Esophagus squamous epithelium (tissue), 5 donors: ENCODE measurements around the gene ABR. TPM values are rescaled to one million over a fixed set of nuclear protein-coding genes. Genes with fewer than 3 reads are reported as not detected.

Source experiments
- DNase-seq: peaks from one replicate; lab custom pipeline; 2025; lab: John Stamatoyannopoulos, UW
- H3K27ac ChIP-seq, 4 donors: fragments of 200-600 bp; sonication (generic); one replicate each; pipeline ENCODE4 v1.5.1; 2016 to 2019; ENCODE audit warnings: mild to moderate bottlenecking in 1 of 4
- H3K27me3 ChIP-seq, 4 donors: fragments of 200-600 bp; sonication (generic); 1 replicate in 3 of 4; 2 replicates in 1 of 4; pipeline versions ENCODE4 v1.5.1 to v1.6.0; 2017 to 2021; ENCODE audit warnings: antibody characterized with exemption in 1 of 4
- H3K36me3 ChIP-seq, 3 donors: fragments of 200-600 bp; sonication (generic); one replicate each; pipeline ENCODE4 v1.5.1; 2016 to 2019
- H3K4me1 ChIP-seq, 3 donors: fragments of 200-600 bp; sonication (generic); one replicate each; pipeline ENCODE4 v1.5.1; 2017 to 2019
- H3K4me3 ChIP-seq, 4 donors: fragments of 200-600 bp; sonication (generic); 1 replicate in 3 of 4; 2 replicates in 1 of 4; pipeline ENCODE4 v1.5.1; 2016 to 2019; ENCODE audit warnings: mild to moderate bottlenecking in 2 of 4, moderate library complexity in 1 of 4
- H3K9me3 ChIP-seq, 3 donors: fragments of 200-600 bp; sonication (generic); one replicate each; pipeline ENCODE4 v1.5.1; 2016 to 2019
- POLR2A ChIP-seq, 4 donors: fragments of 450-650 bp; IDR thresholded peaks; one replicate each; pipeline ENCODE4 v1.6.1; 2017; ENCODE audit warnings: antibody characterized with exemption in 4 of 4, mild to moderate bottlenecking in 4 of 4, moderate library complexity in 3 of 4
- WGBS, 2 donors: methylation state at CpG; one replicate each; pipeline ENCODE4 v1.1.5; 2018; 5-methylcytosine and 5-hydroxymethylcytosine counted together
- intact Hi-C: fragments of 100-400 bp; cut with DNase I; formaldehyde crosslinking; loops from one replicate; pipeline ENCODE4 v1.15.0; 2022
- total RNA-seq, 4 donors: library from RNA; depleted of rRNA; stranded (reverse); fragments of >200 nt; gene quantifications; one replicate each; pipeline ENCODE4 v1.1.0, GENCODE V29; 2016
- TF ChIP-seq, protein P1 (sequence below), 6 experiments: fragments of 450-650 bp in 4 of 6; fragments of 200-600 bp in 2 of 6; sonication (generic) in 2 of 6; IDR thresholded peaks; one replicate each; pipeline ENCODE4 v1.5.1; 2016 to 2019; ENCODE audit warnings: antibody characterized with exemption in 6 of 6, mild to moderate bottlenecking in 4 of 6, moderate library complexity in 4 of 6
- donor health status: DM: yes; HTN: yes; CAD: no.

Gene ABR
- total RNA-seq, 4 donors from 2014 or later, result 62.1 to 248 (median 75.5) TPM

DNA sequence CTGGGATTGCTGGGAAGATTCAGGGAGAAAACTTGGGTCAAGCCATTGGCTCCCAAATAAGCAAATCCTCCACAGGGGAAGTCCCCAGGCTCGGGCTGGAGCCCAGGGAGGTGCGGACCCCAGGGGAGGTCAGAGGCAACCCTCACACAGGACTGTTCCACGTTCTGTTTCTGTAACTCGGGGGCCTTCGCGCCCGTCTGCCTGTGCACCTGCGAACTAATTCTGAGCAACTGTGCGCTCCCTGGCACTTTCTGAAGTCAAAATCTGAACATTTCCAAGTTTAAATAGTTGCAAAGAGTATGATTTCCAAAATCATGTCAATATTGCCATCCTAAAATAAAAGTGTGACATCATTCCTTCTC is 166.1 kb downstream of the ABR start:
- no peak for TF ChIP-seq POLR2A (IDR thresholded peaks at IDR 0.05)
- TF ChIP-seq, protein P1, sequence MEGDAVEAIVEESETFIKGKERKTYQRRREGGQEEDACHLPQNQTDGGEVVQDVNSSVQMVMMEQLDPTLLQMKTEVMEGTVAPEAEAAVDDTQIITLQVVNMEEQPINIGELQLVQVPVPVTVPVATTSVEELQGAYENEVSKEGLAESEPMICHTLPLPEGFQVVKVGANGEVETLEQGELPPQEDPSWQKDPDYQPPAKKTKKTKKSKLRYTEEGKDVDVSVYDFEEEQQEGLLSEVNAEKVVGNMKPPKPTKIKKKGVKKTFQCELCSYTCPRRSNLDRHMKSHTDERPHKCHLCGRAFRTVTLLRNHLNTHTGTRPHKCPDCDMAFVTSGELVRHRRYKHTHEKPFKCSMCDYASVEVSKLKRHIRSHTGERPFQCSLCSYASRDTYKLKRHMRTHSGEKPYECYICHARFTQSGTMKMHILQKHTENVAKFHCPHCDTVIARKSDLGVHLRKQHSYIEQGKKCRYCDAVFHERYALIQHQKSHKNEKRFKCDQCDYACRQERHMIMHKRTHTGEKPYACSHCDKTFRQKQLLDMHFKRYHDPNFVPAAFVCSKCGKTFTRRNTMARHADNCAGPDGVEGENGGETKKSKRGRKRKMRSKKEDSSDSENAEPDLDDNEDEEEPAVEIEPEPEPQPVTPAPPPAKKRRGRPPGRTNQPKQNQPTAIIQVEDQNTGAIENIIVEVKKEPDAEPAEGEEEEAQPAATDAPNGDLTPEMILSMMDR (IDR thresholded peaks at IDR 0.05), result no peak
- intact Hi-C loops, result no loop called here
- Histone ChIP-seq H3K4me1 (peaks cover 7 to 36% (median 10%) of the 10 kb centered on the region in 3 donors), H3K27me3 (no peaks in the 10 kb centered on the region), H3K36me3 (peaks cover 16 to 99% (median 31%) of the 10 kb centered on the region in 3 donors), H3K9me3 (no peaks in the 10 kb centered on the region), H3K4me3 (no peak overlapping the region), H3K27ac (no peak overlapping the region)
- 88 to 95% methylated on average over 9 of the region's 9 CpGs for WGBS, 2 donors
- DNase-seq, result no peak

- Histone ChIP-seq H3K4me1 (peaks cover 7 to 43% (median 10%) of the 10 kb centered on the region in 3 donors), H3K9me3 (no peaks in the 10 kb centered on the region), H3K27me3 (no peaks in the 10 kb centered on the region), H3K4me3 (no peak overlapping the region), H3K36me3 (peaks cover 16 to 99% (median 32%) of the 10 kb centered on the region in 3 donors), H3K27ac (no peak overlapping the region)
- TF ChIP-seq, protein P1 (IDR thresholded peaks at IDR 0.05), result no peak
- no peak for TF ChIP-seq POLR2A (IDR thresholded peaks at IDR 0.05)
- WGBS, 2 donors, result 83 to 100% methylated on average over 2 to 13 of the region's 30 CpGs
- intact Hi-C loops, result no loop called here
- DNase-seq, result no peak
Measured at GRCh38 chr17:1012823-1013728, 166.7 kb downstream of the ABR start.

DNA sequence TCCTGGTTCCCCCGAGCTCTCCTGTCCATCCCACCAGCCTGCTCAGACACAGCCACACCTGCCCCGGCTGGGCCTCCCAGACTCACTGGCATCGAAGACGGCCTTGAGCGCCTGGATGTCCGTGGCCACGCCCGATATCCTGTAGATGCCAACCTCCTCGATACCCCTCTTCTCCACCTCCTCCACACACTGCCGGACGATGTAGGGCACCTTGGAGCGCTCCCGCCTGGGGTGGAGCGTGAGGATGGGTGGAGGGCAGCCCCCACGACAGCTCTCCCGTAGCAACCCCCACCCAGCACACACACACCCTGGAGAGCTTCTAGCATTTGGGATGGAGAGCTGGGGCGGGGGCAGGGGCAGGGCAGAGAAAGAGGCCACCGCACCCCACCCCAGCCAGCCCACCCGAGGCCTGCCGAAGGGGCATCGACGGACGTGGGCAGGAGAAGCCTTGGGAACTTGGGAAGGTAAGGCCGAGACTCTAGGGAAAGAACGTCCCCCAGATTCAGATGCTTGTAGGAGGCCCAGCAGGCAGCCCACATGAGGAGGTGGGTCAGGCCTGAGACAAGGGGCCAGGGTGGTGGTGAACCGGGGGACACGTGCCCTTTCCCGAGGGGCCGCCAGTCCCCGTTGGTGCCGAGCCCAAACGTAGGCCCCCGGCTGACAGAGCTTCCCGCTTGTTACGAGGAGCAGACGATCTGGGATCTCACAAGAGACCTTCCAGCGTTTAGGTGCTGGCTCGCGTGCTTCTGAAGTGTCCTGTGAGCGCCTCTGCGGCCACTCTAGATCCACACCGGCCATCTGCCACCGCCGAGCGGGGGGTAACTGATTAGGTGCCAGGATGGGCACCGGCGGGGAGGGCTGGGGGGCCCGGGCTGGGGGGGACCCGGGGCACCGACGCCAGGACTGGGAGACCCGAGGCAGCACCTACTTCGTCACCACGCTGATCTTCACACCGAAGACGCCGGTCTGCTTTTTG is 167.7 kb downstream of the ABR start:
- TF ChIP-seq POLR2A (IDR thresholded peaks at IDR 0.05), result no peak
- TF ChIP-seq, protein P1 (IDR thresholded peaks at IDR 0.05), result no peak
- WGBS, 2 donors, result 86 to 87% methylated on average over 3 to 28 of the region's 57 CpGs
- H3K27me3 ChIP-seq, result no peaks in the 10 kb centered on the region
- H3K27ac ChIP-seq, result peak overlapping the region in 1 of 4 donors; percentile 42
- intact Hi-C loops, result no loop called here
- no peaks in the 10 kb centered on the region for H3K9me3 ChIP-seq
- peaks cover 7 to 53% (median 19%) of the 10 kb centered on the region in 3 donors for H3K4me1 ChIP-seq
- H3K36me3 ChIP-seq, result peaks cover 16 to 99% (median 41%) of the 10 kb centered on the region in 3 donors
- no peak overlapping the region for H3K4me3 ChIP-seq
- DNase-seq, result no peak

DNA sequence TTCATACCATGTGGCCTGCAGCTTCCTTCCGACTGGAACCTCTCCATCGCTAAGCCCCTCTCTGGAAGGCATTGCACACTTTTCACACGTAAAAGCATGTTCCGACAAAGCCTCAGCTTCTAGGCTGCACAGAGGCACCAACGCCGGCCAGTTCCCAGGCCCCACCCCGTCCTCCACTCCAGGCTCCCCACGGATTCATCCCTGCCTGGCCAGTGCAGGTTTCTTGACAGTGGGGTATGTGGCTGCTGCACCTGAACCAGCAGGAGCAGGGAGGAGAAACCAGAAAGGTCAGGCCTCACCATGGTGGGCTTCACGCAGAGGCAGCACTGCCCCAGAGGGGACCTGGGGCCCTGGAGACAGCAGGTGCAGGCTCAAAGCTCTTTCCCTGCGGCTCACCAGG is 168.6 kb downstream of the ABR start:
- 54 to 73% methylated on average over 8 of the region's 10 CpGs for WGBS, 2 donors
- Histone ChIP-seq H3K36me3 (peaks cover 16 to 97% (median 41%) of the 10 kb centered on the region in 3 donors), H3K27me3 (no peaks in the 10 kb centered on the region), H3K9me3 (no peaks in the 10 kb centered on the region), H3K27ac (peak overlapping the region in 2 of 4 donors; percentile 5 to 42), H3K4me3 (no peak overlapping the region), H3K4me1 (peaks cover 12 to 61% (median 24%) of the 10 kb centered on the region in 3 donors)
- intact Hi-C loops, result no loop called here
- no peak for DNase-seq
- TF ChIP-seq, protein P1 (IDR thresholded peaks at IDR 0.05), result no peak
- TF ChIP-seq POLR2A (IDR thresholded peaks at IDR 0.05), result no peak
